ENCODE measurements around the gene ST3GAL6.
"Not testable (repeated sequence)": the region's sequence is repeated elsewhere in the genome, so short reads cannot be mapped to it uniquely, and the experiment has no call there.

Gene ST3GAL6

GRCh38 chr3:98827221-98827920, 64.2 kb downstream of the ST3GAL6 start:
- H3K9me3 ChIP-seq (ENCODE audit: low read length), result peaks cover 6% of the 10 kb centered on the region
- no peaks in the 10 kb centered on the region for H3K27me3 ChIP-seq (ENCODE audit: insufficient read depth, low read length)
- no peak overlapping the region for H2AFZ ChIP-seq (ENCODE audit: low read depth, low read length)
- H3K4me3 ChIP-seq (ENCODE audit: low read length), result no peak overlapping the region
- peaks cover 18% of the 10 kb centered on the region for H3K36me3 ChIP-seq (ENCODE audit: insufficient read depth, low read length)
- H3K4me1 ChIP-seq (ENCODE audit: insufficient read depth, low read length), result no peaks in the 10 kb centered on the region

GRCh38 chr3:98829246-98829832, 66.2 kb downstream of the ST3GAL6 start:
- Histone ChIP-seq H3K4me3 (ENCODE audit: low read length) (no peak overlapping the region), H2AFZ (ENCODE audit: low read depth, low read length) (no peak overlapping the region), H3K36me3 (ENCODE audit: insufficient read depth, low read length) (peaks cover 20% of the 10 kb centered on the region), H3K4me1 (ENCODE audit: insufficient read depth, low read length) (no peaks in the 10 kb centered on the region), H3K27me3 (ENCODE audit: insufficient read depth, low read length) (no peaks in the 10 kb centered on the region), H3K9me3 (ENCODE audit: low read length) (peaks cover 14% of the 10 kb centered on the region)

- H3K36me3 ChIP-seq (ENCODE audit: insufficient read depth, low read length), result peaks cover 14% of the 10 kb centered on the region
- H2AFZ ChIP-seq (ENCODE audit: low read depth, low read length); H3K4me3 ChIP-seq (ENCODE audit: low read length); H3K27me3 ChIP-seq (ENCODE audit: insufficient read depth, low read length); H3K4me1 ChIP-seq (ENCODE audit: insufficient read depth, low read length): not testable (repeated sequence)
- H3K9me3 ChIP-seq (ENCODE audit: low read length), result peaks cover 14% of the 10 kb centered on the region
Measured at GRCh38 chr3:98831060-98831459, 67.9 kb downstream of the ST3GAL6 start.

GRCh38 chr3:98839846-98840245, 76.7 kb downstream of the ST3GAL6 start:
- Histone ChIP-seq H3K27me3 (ENCODE audit: insufficient read depth, low read length) (no peaks in the 10 kb centered on the region), H3K9me3 (ENCODE audit: low read length) (peaks cover 4% of the 10 kb centered on the region), H3K4me1 (ENCODE audit: insufficient read depth, low read length) (no peaks in the 10 kb centered on the region), H2AFZ (ENCODE audit: low read depth, low read length) (no peak overlapping the region), H3K36me3 (ENCODE audit: insufficient read depth, low read length) (peaks cover 19% of the 10 kb centered on the region), H3K4me3 (ENCODE audit: low read length) (no peak overlapping the region)

GRCh38 chr3:98843266-98843959, 80.3 kb downstream of the ST3GAL6 start:
- Histone ChIP-seq H2AFZ (ENCODE audit: low read depth, low read length) (no peak overlapping the region), H3K36me3 (ENCODE audit: insufficient read depth, low read length) (peaks cover 37% of the 10 kb centered on the region), H3K4me1 (ENCODE audit: insufficient read depth, low read length) (no peaks in the 10 kb centered on the region), H3K9me3 (ENCODE audit: low read length) (peaks cover 7% of the 10 kb centered on the region), H3K27me3 (ENCODE audit: insufficient read depth, low read length) (no peaks in the 10 kb centered on the region), H3K4me3 (ENCODE audit: low read length) (no peak overlapping the region)

All from neuron (in vitro differentiated cells).